SK-N-MC (cell line): ENCODE measurements around the gene CARD10.
"Not testable (repeated sequence)": the region's sequence is repeated elsewhere in the genome, so short reads cannot be mapped to it uniquely, and the experiment has no call there.

ENCODE experiments used
- DNase-seq: peaks from one replicate; pipeline ENCODE4 v3.0.0-alpha.2; 2011; ENCODE audit warnings: low read depth, low spot score
- H3K27ac ChIP-seq: fragments of 200-600 bp; sonication (generic); 2 replicates; pipeline ENCODE4 v1.5.1; 2016; ENCODE audit warnings: mixed run types
- H3K36me3 ChIP-seq: fragments of 200-600 bp; sonication (generic); 2 replicates; pipeline ENCODE4 v1.6.1; 2017; ENCODE audit warnings: antibody characterized with exemption, low read length, mixed read lengths; ENCODE audit not compliant: insufficient read depth
- H3K4me3 ChIP-seq: fragments of 200-600 bp; sonication (generic); 2 replicates; pipeline ENCODE4 v1.5.1; 2016
- H3K9ac ChIP-seq: fragments of 200-600 bp; sonication (generic); 2 replicates; pipeline ENCODE4 v1.8.0; 2017; ENCODE audit warnings: mixed run types, mixed read lengths; ENCODE audit not compliant: insufficient read length
- H3K9me3 ChIP-seq: fragments of 200-600 bp; sonication (generic); 2 replicates; pipeline ENCODE4 v1.6.1; 2017; ENCODE audit warnings: low read depth, mild to moderate bottlenecking, antibody characterized with exemption, low read length, moderate library complexity, mixed read lengths
- EZH2 ChIP-seq: fragments of 200-600 bp; sonication (generic); IDR thresholded peaks from one replicate; pipeline ENCODE4 v1.6.1; 2017; ENCODE audit warnings: antibody characterized with exemption
- FOXP2 ChIP-seq: optimal IDR thresholded peaks from 2 replicates; pipeline ENCODE3; 2011; ENCODE audit warnings: mild to moderate bottlenecking, moderate library complexity; ENCODE audit not compliant: insufficient read depth; ENCODE audit errors: extremely low read length, control extremely low read depth
- POLR2AphosphoS5 ChIP-seq: IDR thresholded peaks from 2 replicates; pipeline ENCODE4 v1.6.1; 2012; ENCODE audit warnings: mild to moderate bottlenecking, low read depth, low read length, borderline replicate concordance

The CARD10 gene

GRCh38 chr22:37535159-37535558 lies 15.9 kb upstream of the CARD10 start:
- Histone ChIP-seq H3K27ac (no peak overlapping the region), H3K4me3 (no peak overlapping the region), H3K9ac (no peak overlapping the region), H3K9me3 (no peaks in the 10 kb centered on the region), H3K36me3 (no peaks in the 10 kb centered on the region)
- no peak for TF ChIP-seq EZH2
- no peak for TF ChIP-seq POLR2AphosphoS5
- TF ChIP-seq FOXP2: no peak
- DNase-seq: no peak

GRCh38 chr22:37534445-37534844 lies 15.2 kb upstream of the CARD10 start:
- Histone ChIP-seq H3K27ac (no peak overlapping the region), H3K9me3 (no peaks in the 10 kb centered on the region), H3K36me3 (no peaks in the 10 kb centered on the region), H3K9ac (no peak overlapping the region), H3K4me3 (no peak overlapping the region)
- TF ChIP-seq POLR2AphosphoS5 (no peak), EZH2 (no peak), FOXP2 (no peak)
- no peak for DNase-seq

GRCh38 chr22:37533995-37534394 lies 14.8 kb upstream of the CARD10 start:
- Histone ChIP-seq H3K27ac (no peak overlapping the region), H3K9me3 (no peaks in the 10 kb centered on the region), H3K9ac (no peak overlapping the region), H3K36me3 (no peaks in the 10 kb centered on the region), H3K4me3 (no peak overlapping the region)
- TF ChIP-seq FOXP2: no peak
- no peak for TF ChIP-seq EZH2
- TF ChIP-seq POLR2AphosphoS5: no peak
- no peak for DNase-seq

- Histone ChIP-seq H3K9me3 (no peaks in the 10 kb centered on the region), H3K9ac (no peak overlapping the region), H3K36me3 (no peaks in the 10 kb centered on the region), H3K27ac (no peak overlapping the region), H3K4me3 (no peak overlapping the region)
- DNase-seq: no peak
- TF ChIP-seq EZH2 (no peak), FOXP2 (no peak), POLR2AphosphoS5 (no peak)
Measured at GRCh38 chr22:37529652-37530345, 10.6 kb upstream of the CARD10 start.

- DNase-seq, H3K27ac ChIP-seq, H3K4me3 ChIP-seq, H3K36me3 ChIP-seq, H3K9ac ChIP-seq, H3K9me3 ChIP-seq: not testable (repeated sequence)
Measured at GRCh38 chr22:37527952-37528351, 8.7 kb upstream of the CARD10 start.

GRCh38 chr22:37527081-37527752 lies 8.0 kb upstream of the CARD10 start:
- not testable (repeated sequence) for H3K9me3 ChIP-seq, H3K9ac ChIP-seq, H3K27ac ChIP-seq, H3K36me3 ChIP-seq, H3K4me3 ChIP-seq, DNase-seq

- H3K4me3 ChIP-seq: no peak overlapping the region
- no peak for TF ChIP-seq EZH2
- no peak for TF ChIP-seq FOXP2
- no peak for TF ChIP-seq POLR2AphosphoS5
- H3K27ac ChIP-seq: no peak overlapping the region
- no peaks in the 10 kb centered on the region for H3K36me3 ChIP-seq
- H3K9ac ChIP-seq: no peak overlapping the region
- DNase-seq: no peak
- no peaks in the 10 kb centered on the region for H3K9me3 ChIP-seq
Measured at GRCh38 chr22:37526376-37526775, 7.2 kb upstream of the CARD10 start.

- Histone ChIP-seq H3K36me3 (no peaks in the 10 kb centered on the region), H3K4me3 (no peak overlapping the region), H3K27ac (no peak overlapping the region), H3K9me3 (no peaks in the 10 kb centered on the region), H3K9ac (no peak overlapping the region)
- no peak for DNase-seq
- TF ChIP-seq FOXP2: no peak
- no peak for TF ChIP-seq EZH2
- TF ChIP-seq POLR2AphosphoS5: no peak
Measured at GRCh38 chr22:37525746-37526350, 6.6 kb upstream of the CARD10 start.

GRCh38 chr22:37525073-37525745 lies 6.0 kb upstream of the CARD10 start:
- Histone ChIP-seq H3K27ac (no peak overlapping the region), H3K9ac (no peak overlapping the region), H3K36me3 (no peaks in the 10 kb centered on the region), H3K4me3 (no peak overlapping the region), H3K9me3 (no peaks in the 10 kb centered on the region)
- no peak for DNase-seq
- no peak for TF ChIP-seq FOXP2
- TF ChIP-seq EZH2: no peak
- no peak for TF ChIP-seq POLR2AphosphoS5
